ENCODE measurements around the gene OMA1. TPM values are rescaled to one million over a fixed set of nuclear protein-coding genes. Genes with fewer than 3 reads are reported as not detected.

OMA1 gene
- total RNA-seq, 1 experiment from 2014 or later = 11.9 TPM

DNA sequence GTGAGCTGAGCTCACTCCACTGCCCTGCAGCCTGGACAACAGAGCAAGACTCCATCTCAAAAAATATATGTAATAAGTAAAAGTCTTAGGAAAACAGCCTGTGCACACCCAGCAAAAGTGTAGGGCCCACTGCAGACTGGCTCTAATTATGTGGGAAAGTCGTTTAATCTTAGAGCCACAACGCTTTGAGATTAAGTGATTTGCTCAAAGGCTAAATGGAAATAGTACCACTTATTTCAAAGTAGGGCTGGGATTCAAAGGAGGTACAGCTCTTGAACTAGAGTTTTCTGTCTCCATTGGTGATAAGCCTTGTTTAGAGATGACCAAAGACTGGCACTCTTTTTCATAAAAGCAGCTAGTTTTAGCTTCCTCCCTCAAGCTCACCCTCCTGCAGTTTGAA, 28.3 kb upstream of the OMA1 start:
- no peak for TF ChIP-seq EZH2 (IDR thresholded peaks at IDR 0.05; ENCODE audit: borderline replicate concordance, low read depth, low read length, poor library complexity, severe bottlenecking)
- TF ChIP-seq, protein P1, sequence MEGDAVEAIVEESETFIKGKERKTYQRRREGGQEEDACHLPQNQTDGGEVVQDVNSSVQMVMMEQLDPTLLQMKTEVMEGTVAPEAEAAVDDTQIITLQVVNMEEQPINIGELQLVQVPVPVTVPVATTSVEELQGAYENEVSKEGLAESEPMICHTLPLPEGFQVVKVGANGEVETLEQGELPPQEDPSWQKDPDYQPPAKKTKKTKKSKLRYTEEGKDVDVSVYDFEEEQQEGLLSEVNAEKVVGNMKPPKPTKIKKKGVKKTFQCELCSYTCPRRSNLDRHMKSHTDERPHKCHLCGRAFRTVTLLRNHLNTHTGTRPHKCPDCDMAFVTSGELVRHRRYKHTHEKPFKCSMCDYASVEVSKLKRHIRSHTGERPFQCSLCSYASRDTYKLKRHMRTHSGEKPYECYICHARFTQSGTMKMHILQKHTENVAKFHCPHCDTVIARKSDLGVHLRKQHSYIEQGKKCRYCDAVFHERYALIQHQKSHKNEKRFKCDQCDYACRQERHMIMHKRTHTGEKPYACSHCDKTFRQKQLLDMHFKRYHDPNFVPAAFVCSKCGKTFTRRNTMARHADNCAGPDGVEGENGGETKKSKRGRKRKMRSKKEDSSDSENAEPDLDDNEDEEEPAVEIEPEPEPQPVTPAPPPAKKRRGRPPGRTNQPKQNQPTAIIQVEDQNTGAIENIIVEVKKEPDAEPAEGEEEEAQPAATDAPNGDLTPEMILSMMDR (conservative IDR thresholded peaks at IDR 0.05; ENCODE audit: low read depth, low read length) = no peak
- POLR2A ChIA-PET (ENCODE audit: low non-redundant PET) = no interaction called here
- Histone ChIP-seq H3K4me3 (ENCODE audit: low read depth, low read length, poor library complexity, severe bottlenecking) (no peak overlapping the region), H3K4me1 (ENCODE audit: insufficient read depth, low read length, poor library complexity, severe bottlenecking) (no peaks in the 10 kb centered on the region), H3K9me3 (ENCODE audit: low read depth, low read length, poor library complexity, severe bottlenecking) (no peaks in the 10 kb centered on the region), H3K36me3 (ENCODE audit: insufficient read depth, low read length, poor library complexity, severe bottlenecking) (no peaks in the 10 kb centered on the region), H3K27me3 (replicated peaks; ENCODE audit: insufficient read depth, low read depth, low read length, poor library complexity) (peaks cover 69% of the 10 kb centered on the region), H3K27ac (ENCODE audit: low read depth, low read length, poor library complexity, severe bottlenecking) (no peak overlapping the region)
- no TSS peak for BruUV-seq (replicated peaks)
- CTCF ChIA-PET = no interaction called here
- DNase-seq (ENCODE audit: low spot score) = no peak
- intact Hi-C loops (cut with micrococcal nuclease; ENCODE audit: unreplicated experiment) = no loop called here

DNA sequence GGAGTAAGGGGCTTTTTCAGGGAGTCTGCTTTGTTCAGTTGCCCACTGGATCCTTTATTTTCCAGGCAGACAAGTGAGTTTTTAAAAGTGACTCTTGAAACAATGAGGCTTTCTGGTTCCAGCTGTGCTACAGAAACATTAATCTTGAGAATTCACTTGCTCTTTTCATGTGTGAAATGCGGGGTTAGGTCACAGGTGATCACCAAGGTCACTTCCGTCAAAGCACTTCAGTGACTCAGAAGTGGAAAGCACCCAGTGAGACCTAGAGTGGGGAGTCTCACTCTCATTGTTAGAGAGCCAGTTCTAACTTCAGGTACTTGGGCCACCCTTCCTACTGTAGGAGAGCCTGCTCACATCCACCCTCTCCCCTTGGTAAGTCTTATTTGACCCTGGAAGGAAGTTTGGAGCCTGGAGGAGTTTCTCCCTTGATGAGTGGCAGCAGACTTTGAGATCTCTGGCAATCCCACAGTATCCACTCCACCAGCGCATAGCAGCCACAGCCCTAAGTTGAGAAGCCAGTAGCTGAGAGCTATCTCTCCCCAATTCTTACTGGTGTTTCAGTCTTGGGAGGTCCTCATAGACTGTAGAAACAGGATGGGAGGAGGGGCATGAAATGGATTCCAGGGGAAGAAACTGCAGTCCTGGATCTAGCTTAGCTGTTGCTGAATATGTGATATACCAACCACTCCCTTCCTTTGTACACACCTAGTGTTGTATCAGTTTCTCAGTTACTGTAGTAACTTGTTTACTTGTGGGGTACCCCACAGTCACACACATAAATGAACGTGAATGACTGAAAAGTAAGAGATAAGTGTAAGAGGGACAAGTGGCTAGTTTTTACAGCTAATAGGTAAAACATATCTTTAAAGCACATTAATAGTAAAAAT, 27.4 kb upstream of the OMA1 start:
- ChIA-PET CTCF (no interaction called here), POLR2A (ENCODE audit: low non-redundant PET) (no interaction called here)
- no peaks in the 10 kb centered on the region for H3K36me3 ChIP-seq (ENCODE audit: insufficient read depth, low read length, poor library complexity, severe bottlenecking)
- no peaks in the 10 kb centered on the region for H3K9me3 ChIP-seq (ENCODE audit: low read depth, low read length, poor library complexity, severe bottlenecking)
- H3K4me3 ChIP-seq (ENCODE audit: low read depth, low read length, poor library complexity, severe bottlenecking) = no peak overlapping the region
- peaks cover 69% of the 10 kb centered on the region for H3K27me3 ChIP-seq (replicated peaks; ENCODE audit: insufficient read depth, low read depth, low read length, poor library complexity)
- BruUV-seq (replicated peaks) = no TSS peak
- TF ChIP-seq, protein P1 (conservative IDR thresholded peaks at IDR 0.05; ENCODE audit: low read depth, low read length) = no peak
- TF ChIP-seq EZH2 (IDR thresholded peaks at IDR 0.05; ENCODE audit: borderline replicate concordance, low read depth, low read length, poor library complexity, severe bottlenecking) = no peak
- DNase-seq (ENCODE audit: low spot score) = no peak
- intact Hi-C loops (cut with micrococcal nuclease; ENCODE audit: unreplicated experiment) = no loop called here
- no peak overlapping the region for H3K27ac ChIP-seq (ENCODE audit: low read depth, low read length, poor library complexity, severe bottlenecking)
- no peaks in the 10 kb centered on the region for H3K4me1 ChIP-seq (ENCODE audit: insufficient read depth, low read length, poor library complexity, severe bottlenecking)

- ChIA-PET CTCF (no interaction called here), POLR2A (ENCODE audit: low non-redundant PET) (no interaction called here)
- intact Hi-C loops (cut with micrococcal nuclease; ENCODE audit: unreplicated experiment) = no loop called here
Observed at GRCh38 chr1:58573138-58573537, 26.6 kb upstream of the OMA1 start.

More at GRCh38 chr1:58573138-58573537, 26.6 kb upstream of the OMA1 start:
- DNase-seq (ENCODE audit: low spot score) = no peak
- H3K4me1 ChIP-seq (ENCODE audit: insufficient read depth, low read length, poor library complexity, severe bottlenecking) = no peaks in the 10 kb centered on the region
- H3K27ac ChIP-seq (ENCODE audit: low read depth, low read length, poor library complexity, severe bottlenecking) = no peak overlapping the region
- H3K9me3 ChIP-seq (ENCODE audit: low read depth, low read length, poor library complexity, severe bottlenecking) = no peaks in the 10 kb centered on the region
- no peaks in the 10 kb centered on the region for H3K36me3 ChIP-seq (ENCODE audit: insufficient read depth, low read length, poor library complexity, severe bottlenecking)
- TF ChIP-seq, protein P1 (conservative IDR thresholded peaks at IDR 0.05; ENCODE audit: low read depth, low read length) = no peak
- TF ChIP-seq EZH2 (IDR thresholded peaks at IDR 0.05; ENCODE audit: borderline replicate concordance, low read depth, low read length, poor library complexity, severe bottlenecking) = no peak
- BruUV-seq (replicated peaks) = no TSS peak
- peaks cover 67% of the 10 kb centered on the region for H3K27me3 ChIP-seq (replicated peaks; ENCODE audit: insufficient read depth, low read depth, low read length, poor library complexity)
- no peak overlapping the region for H3K4me3 ChIP-seq (ENCODE audit: low read depth, low read length, poor library complexity, severe bottlenecking)

Data from A673 (cell line).